GM20431 (cell line): ENCODE data around the gene RRAGA.
"Not testable (repeated sequence)": the region's sequence is repeated elsewhere in the genome, so short reads cannot be mapped to it uniquely, and the experiment has no call there.

Experiments used
- in situ Hi-C: fragments of 300-500 bp; cut with MseI, MboI; formaldehyde crosslinking; loops from one replicate; pipeline ENCODE4 v1.15.0; 2020; ENCODE audit warnings: low sequenced_read_pairs; ENCODE audit not compliant: unreplicated experiment

The RRAGA gene

DNA sequence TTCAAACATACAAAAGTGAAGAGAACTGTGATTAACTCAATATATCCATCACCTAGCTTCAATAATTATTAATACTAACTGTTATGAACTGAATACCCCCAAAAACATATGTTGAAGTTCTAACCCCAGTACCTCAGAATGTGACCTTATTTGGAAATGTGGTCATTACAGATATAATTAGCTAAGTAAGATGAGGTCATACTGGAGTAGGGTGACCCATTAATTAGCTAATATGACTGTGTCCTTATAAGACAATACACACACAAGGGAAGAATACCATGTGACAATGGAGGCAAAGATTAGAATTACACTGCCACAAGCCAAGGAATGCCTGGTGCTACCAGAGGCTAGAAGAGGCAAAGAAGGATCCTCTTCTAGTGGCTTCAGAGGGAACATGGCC is 7.8 kb downstream of the RRAGA start:
- in situ Hi-C loops = no loop called here

DNA sequence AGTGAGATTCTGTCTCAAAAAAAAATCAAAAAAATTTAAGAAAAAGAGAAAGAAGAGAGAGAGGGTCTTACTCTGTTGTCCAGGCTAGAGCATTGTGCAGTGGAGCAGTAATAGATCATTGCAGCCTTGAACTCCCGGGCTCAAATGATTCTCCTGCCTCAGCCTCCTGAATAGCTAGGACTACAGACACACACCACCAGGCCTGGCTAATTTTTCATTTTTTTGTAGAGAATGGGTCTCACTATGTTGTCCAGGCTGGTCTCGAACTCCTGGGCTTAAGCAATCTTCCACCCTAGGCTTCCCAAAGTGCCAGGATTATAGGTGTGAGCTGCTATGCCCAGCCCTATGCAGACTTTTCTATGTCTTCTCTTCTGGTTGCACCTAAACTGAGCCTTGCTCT is 25.0 kb downstream of the RRAGA start:
- in situ Hi-C loops = no loop called here

DNA sequence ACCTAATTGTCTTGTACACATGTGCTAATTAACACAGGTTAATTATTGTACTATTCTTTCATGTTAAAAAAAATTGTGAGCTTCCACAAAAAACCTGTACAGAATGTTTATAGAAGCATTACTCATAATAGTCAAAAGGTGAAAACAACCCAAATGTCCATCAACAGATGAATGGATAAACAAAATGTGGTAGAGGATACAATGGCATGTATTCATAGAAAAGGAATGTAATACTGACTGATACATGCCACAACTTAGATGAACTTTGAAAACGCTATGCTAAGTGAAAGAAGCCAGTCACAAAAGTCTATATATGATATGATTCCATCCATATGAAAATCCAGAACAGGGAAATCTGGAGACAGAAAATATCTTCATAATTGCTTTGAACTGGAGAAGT is 25.6 kb downstream of the RRAGA start:
- in situ Hi-C loops = no loop called here

DNA sequence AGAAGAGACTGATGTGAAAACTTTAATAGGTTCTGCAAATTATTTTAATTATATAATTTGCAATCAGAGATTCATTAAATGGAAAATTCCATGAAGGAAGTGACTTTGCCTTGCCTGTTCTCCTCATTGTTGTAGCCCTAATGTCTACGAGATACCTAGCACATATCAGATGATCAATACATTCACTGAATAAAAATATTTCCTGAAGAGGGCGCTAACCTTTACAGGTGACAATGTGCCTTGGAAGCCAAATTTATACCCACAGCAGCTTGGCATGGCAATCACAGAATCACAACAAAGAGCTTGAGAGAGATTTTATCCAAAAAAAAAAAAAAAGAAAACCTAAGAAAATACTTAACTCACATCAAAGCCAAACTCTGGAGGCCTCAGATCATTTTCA is 36.1 kb downstream of the RRAGA start:
- in situ Hi-C loops = no loop called here

DNA sequence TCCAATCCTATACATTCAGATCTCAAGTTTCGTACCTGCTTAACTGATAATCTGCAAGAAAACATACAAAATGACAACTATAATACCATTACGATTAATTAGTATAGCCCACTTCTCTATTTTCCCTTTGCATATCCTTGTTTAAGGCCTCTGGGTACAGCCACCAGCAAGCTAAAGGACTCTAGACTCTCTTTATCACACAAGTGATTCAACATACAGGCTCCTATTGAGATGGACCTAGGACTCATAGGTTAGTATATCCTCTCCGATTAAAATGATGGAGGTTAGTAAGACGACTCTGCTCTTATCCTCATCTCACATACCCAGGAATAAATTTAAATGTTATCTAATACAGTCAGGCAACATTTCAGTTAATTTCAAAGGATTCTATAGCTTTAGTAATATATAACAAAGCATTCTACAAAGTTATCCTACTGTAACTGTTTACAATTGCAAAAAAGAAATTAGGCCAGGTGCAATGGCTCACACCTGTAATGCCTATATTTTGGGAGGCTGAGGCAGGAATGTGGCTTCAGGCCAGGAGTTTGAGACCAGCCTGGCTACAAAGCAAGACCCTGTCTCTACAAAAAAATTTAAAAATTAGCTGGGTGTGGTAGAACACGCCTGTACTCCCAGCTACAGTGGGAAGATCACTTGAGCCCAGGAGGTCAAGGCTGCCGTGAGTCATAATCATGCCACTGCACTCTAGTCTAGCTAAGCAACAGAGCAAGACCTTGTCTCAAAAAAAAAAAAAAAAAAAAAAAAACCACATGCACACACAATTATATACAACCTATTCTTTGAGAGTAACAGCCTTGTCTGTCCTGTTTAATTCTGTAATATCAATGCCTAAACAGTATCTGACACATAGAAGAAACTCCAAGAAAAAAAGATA is 38.1 kb downstream of the RRAGA start:
- in situ Hi-C loops = no loop called here

DNA sequence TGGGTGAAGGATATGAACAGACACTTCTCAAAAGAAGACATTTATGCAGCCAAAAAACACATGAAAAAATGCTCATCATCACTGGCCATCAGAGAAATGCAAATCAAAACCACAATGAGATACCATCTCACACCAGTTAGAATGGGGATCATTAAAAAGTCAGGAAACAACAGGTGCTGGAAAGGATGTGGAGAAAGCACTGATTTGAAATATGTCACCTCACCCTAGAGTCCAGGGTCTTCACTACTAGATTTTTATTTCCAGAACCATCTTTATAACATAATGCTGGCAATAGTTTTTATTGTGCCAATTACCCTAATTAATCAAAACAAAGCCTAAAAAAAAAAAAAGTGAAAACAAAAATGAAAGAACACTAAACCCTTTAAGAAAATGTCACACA is 48.2 kb downstream of the RRAGA start:
- in situ Hi-C loops = not testable (repeated sequence)
